ENCODE results near the gene APOO. TPM values are rescaled to one million over a fixed set of nuclear protein-coding genes. Genes with fewer than 3 reads are reported as not detected.
"Not testable (repeated sequence)": the region's sequence is repeated elsewhere in the genome, so short reads cannot be mapped to it uniquely, and the experiment has no call there.

Gene APOO
- polyA plus RNA-seq, 1 donor (not counting 4 experiments of a cell fraction or from before 2014, with no cell fraction given), result 22.7 TPM

DNA sequence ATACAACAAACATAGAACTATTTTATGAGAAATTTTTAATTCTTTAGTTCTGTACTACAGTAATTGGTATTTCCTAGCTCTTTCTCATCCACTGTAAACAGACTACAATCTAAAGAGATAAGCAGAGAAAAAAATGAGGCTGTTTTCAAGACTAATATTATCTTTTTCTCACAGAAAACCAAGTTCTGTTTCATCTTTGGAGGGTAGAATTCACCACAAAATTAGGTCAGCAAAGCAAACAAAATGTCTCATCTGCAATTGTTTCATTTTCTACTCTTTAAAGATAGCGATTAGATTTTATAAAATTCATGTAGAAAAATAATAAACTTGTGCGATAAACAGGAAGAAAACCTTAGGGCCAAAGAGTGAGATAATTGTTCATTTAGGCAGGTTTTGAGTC is 10.8 kb downstream of the APOO start:
- peak overlapping the region; percentile 69 for H3K27ac ChIP-seq (ENCODE audit: control insufficient read depth, insufficient read depth, low read length)

DNA sequence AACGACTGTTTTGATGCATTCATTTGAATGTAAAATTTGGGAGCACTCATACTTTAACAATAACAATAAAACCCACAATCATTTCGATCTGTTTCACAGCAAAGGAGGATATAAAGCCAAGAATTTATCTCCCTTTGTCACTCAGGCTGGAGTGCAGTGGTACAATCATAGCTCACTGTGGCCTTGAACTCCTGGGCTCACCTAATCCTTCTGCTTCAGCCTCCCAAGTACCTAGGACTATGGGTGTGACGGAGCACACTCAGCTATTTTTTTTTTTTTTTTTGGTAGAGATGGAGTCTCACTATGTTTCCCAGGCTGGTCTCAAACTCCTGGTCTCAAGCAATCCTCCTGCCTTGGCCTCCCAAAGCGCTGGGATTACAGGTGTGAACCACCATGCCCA is 11.2 kb downstream of the APOO start:
- H4K20me1 ChIP-seq (ENCODE audit: control insufficient read depth, extremely low read depth, insufficient read depth, low read length); dilution Hi-C loops (cut with MboI; ENCODE audit: extremely low pct_ligation_motif_present, low sequenced_read_pairs); H3K79me2 ChIP-seq (ENCODE audit: control insufficient read depth, insufficient read depth, low read length); DNase-seq (ENCODE audit: low read depth, low spot score); H3K4me3 ChIP-seq (ENCODE audit: control insufficient read depth in 2 of 3, extremely low read depth in 1 of 3, insufficient read depth in 2 of 3, low read depth in 1 of 3, low read length in 3 of 3); H3K36me3 ChIP-seq (ENCODE audit: control insufficient read depth in 2 of 2, extremely low read depth in 1 of 2, insufficient read depth in 2 of 2, low read length in 2 of 2); H3K27me3 ChIP-seq (ENCODE audit: control insufficient read depth, extremely low read depth, insufficient read depth, low read length); H3K4me2 ChIP-seq (ENCODE audit: control insufficient read depth, extremely low read depth, insufficient read depth, low read depth, low read length); H2AFZ ChIP-seq (ENCODE audit: control insufficient read depth, low read length); FAIRE-seq; H3K9me3 ChIP-seq (ENCODE audit: control insufficient read depth, low read depth, low read length); H3K9ac ChIP-seq (ENCODE audit: control insufficient read depth, extremely low read depth, insufficient read depth, low read length); H3K9me1 ChIP-seq (ENCODE audit: control insufficient read depth, extremely low read depth, insufficient read depth, low read length): not testable (repeated sequence)
- H3K4me1 ChIP-seq (ENCODE audit: control insufficient read depth, extremely low read depth, insufficient read depth, low read length), result peaks cover 38% of the 10 kb centered on the region
- H3K27ac ChIP-seq (ENCODE audit: control insufficient read depth, insufficient read depth, low read length), result peak overlapping the region; percentile 69

More for the DNA sequence above, 10.8 kb downstream of the APOO start:
- Histone ChIP-seq H3K9me1 (ENCODE audit: control insufficient read depth, extremely low read depth, insufficient read depth, low read length) (no peaks in the 10 kb centered on the region), H3K36me3 (ENCODE audit: control insufficient read depth in 2 of 2, extremely low read depth in 1 of 2, insufficient read depth in 2 of 2, low read length in 2 of 2) (no peaks in the 10 kb centered on the region), H2AFZ (ENCODE audit: control insufficient read depth, low read length) (no peak overlapping the region), H3K9me3 (ENCODE audit: control insufficient read depth, low read depth, low read length) (no peaks in the 10 kb centered on the region), H4K20me1 (ENCODE audit: control insufficient read depth, extremely low read depth, insufficient read depth, low read length) (no peaks in the 10 kb centered on the region), H3K9ac (ENCODE audit: control insufficient read depth, extremely low read depth, insufficient read depth, low read length) (no peak overlapping the region), H3K4me3 (ENCODE audit: control insufficient read depth in 2 of 3, extremely low read depth in 1 of 3, insufficient read depth in 2 of 3, low read depth in 1 of 3, low read length in 3 of 3) (no peak overlapping the region), H3K79me2 (ENCODE audit: control insufficient read depth, insufficient read depth, low read length) (no peaks in the 10 kb centered on the region), H3K4me1 (ENCODE audit: control insufficient read depth, extremely low read depth, insufficient read depth, low read length) (peaks cover 43% of the 10 kb centered on the region), H3K4me2 (ENCODE audit: control insufficient read depth, extremely low read depth, insufficient read depth, low read depth, low read length) (peak overlapping the region; percentile 30), H3K27me3 (ENCODE audit: control insufficient read depth, extremely low read depth, insufficient read depth, low read length) (no peaks in the 10 kb centered on the region)
- TF ChIP-seq CTCF (optimal IDR thresholded peaks at IDR 0.05 in 1 of 3, IDR thresholded peaks at IDR 0.05 in 1 of 3, conservative IDR thresholded peaks at IDR 0.05 in 1 of 3; ENCODE audit: extremely low read depth in 1 of 3, insufficient read depth in 2 of 3, low read length in 3 of 3) (no peak), EZH2 (IDR thresholded peaks at IDR 0.05; ENCODE audit: low read length) (no peak)
- no peak for DNase-seq (ENCODE audit: low read depth, low spot score)
- FAIRE-seq, result no peak
- dilution Hi-C loops (cut with MboI; ENCODE audit: extremely low pct_ligation_motif_present, low sequenced_read_pairs), result no loop called here

GRCh38 chrX:23894993-23895392 is 12.7 kb downstream of the APOO start:
- H3K9me1 ChIP-seq (ENCODE audit: control insufficient read depth, extremely low read depth, insufficient read depth, low read length); H3K4me3 ChIP-seq (ENCODE audit: control insufficient read depth in 2 of 3, extremely low read depth in 1 of 3, insufficient read depth in 2 of 3, low read depth in 1 of 3, low read length in 3 of 3); H3K27me3 ChIP-seq (ENCODE audit: control insufficient read depth, extremely low read depth, insufficient read depth, low read length); H4K20me1 ChIP-seq (ENCODE audit: control insufficient read depth, extremely low read depth, insufficient read depth, low read length); FAIRE-seq; H3K27ac ChIP-seq (ENCODE audit: control insufficient read depth, insufficient read depth, low read length); H3K4me2 ChIP-seq (ENCODE audit: control insufficient read depth, extremely low read depth, insufficient read depth, low read depth, low read length); DNase-seq (ENCODE audit: low read depth, low spot score); H2AFZ ChIP-seq (ENCODE audit: control insufficient read depth, low read length); H3K9me3 ChIP-seq (ENCODE audit: control insufficient read depth, low read depth, low read length); H3K79me2 ChIP-seq (ENCODE audit: control insufficient read depth, insufficient read depth, low read length); H3K36me3 ChIP-seq (ENCODE audit: control insufficient read depth in 2 of 2, extremely low read depth in 1 of 2, insufficient read depth in 2 of 2, low read length in 2 of 2); dilution Hi-C loops (cut with MboI; ENCODE audit: extremely low pct_ligation_motif_present, low sequenced_read_pairs); H3K9ac ChIP-seq (ENCODE audit: control insufficient read depth, extremely low read depth, insufficient read depth, low read length): not testable (repeated sequence)
- peaks cover 25% of the 10 kb centered on the region for H3K4me1 ChIP-seq (ENCODE audit: control insufficient read depth, extremely low read depth, insufficient read depth, low read length)
